GM12878 (cell line): ENCODE measurements around the gene SCAANT1. TPM values are rescaled to one million over a fixed set of nuclear protein-coding genes. Genes with fewer than 3 reads are reported as not detected.

Experiments
- EZH2 ChIP-seq: IDR thresholded peaks from 2 replicates; pipeline ENCODE4 v1.6.1; 2012; ENCODE audit warnings: low read depth, mild to moderate bottlenecking, control low read depth, inconsistent platforms, low read length, borderline replicate concordance; ENCODE audit not compliant: control insufficient read depth
- FOXK2 ChIP-seq: fragments of 450-650 bp; IDR thresholded peaks from 2 replicates; pipeline ENCODE4 v1.6.1; 2017; ENCODE audit warnings: mild to moderate bottlenecking, moderate library complexity
- HDGF ChIP-seq: fragments of 450-650 bp; IDR thresholded peaks from 2 replicates; pipeline ENCODE4 v1.6.1; 2016; ENCODE audit warnings: antibody characterized with exemption
- IRF4 ChIP-seq: IDR thresholded peaks from 2 replicates; pipeline ENCODE4 v1.6.1; 2011; ENCODE audit warnings: low read depth, low read length
- JUNB ChIP-seq: IDR thresholded peaks from 2 replicates; pipeline ENCODE4 v1.6.1; 2016; ENCODE audit warnings: antibody characterized with exemption, mild to moderate bottlenecking
- NFYB ChIP-seq: IDR thresholded peaks from 2 replicates; pipeline ENCODE4 v1.6.1; 2011; ENCODE audit warnings: low read depth, mild to moderate bottlenecking, low read length, improper control_type of control experiment, moderate library complexity; ENCODE audit not compliant: insufficient read depth
- NR2F1 ChIP-seq: fragments of 450-650 bp; conservative IDR thresholded peaks from 2 replicates; pipeline ENCODE4 v1.6.1; 2017; ENCODE audit warnings: mild to moderate bottlenecking
- RB1 ChIP-seq: fragments of 450-650 bp; formaldehyde crosslinking; IDR thresholded peaks from 2 replicates; pipeline ENCODE4 v1.6.1; 2017; ENCODE audit warnings: mild to moderate bottlenecking, borderline replicate concordance
- SMAD1 ChIP-seq: fragments of 450-650 bp; IDR thresholded peaks from 2 replicates; pipeline ENCODE4 v1.6.1; 2018; ENCODE audit warnings: mild to moderate bottlenecking, low read depth; ENCODE audit not compliant: partially characterized antibody
- SUPT20H ChIP-seq: IDR thresholded peaks from 2 replicates; pipeline ENCODE4 v1.6.1; 2011; ENCODE audit warnings: low read depth, mild to moderate bottlenecking, low read length, moderate library complexity, borderline replicate concordance; ENCODE audit not compliant: control insufficient read depth
- polyA plus RNA-seq, 11 experiments: library from polyadenylated mRNA; depleted of rRNA in 4 of 11; unstranded in 6 of 11; stranded (reverse) in 5 of 11; fragments of >200 nt; fragmentation: Nextera tagmentation in 4 of 11; fragmentation: Illumina TruSeq in 1 of 11; extraction: Ambion mirVana in 4 of 11; extraction: Trizol in 1 of 11; gene quantifications; 1 replicate in 1 of 11; 2 replicates in 10 of 11; pipeline versions ENCODE4 v1.2.1 to v1.2.3, GENCODE V29; 2011 to 2016; ENCODE audit warnings: inconsistent platforms in 2 of 11, missing spikeins in 2 of 11, low read depth in 1 of 11
- total RNA-seq, 4 experiments: library from RNA; depleted of rRNA in 3 of 4; stranded (reverse); fragments of >200 nt in 3 of 4; fragmentation: Illumina TruSeq in 1 of 4; extraction: Trizol in 1 of 4; gene quantifications; 2 replicates each; pipeline versions ENCODE4 v1.2.1 to v1.2.3, GENCODE V29; 2013 to 2021
- TF ChIP-seq, protein P1 (sequence below): fragments of 450-650 bp; IDR thresholded peaks from 2 replicates; pipeline ENCODE4 v1.6.1; 2018; ENCODE audit warnings: mild to moderate bottlenecking, low read depth, moderate library complexity; ENCODE audit not compliant: partially characterized antibody

SCAANT1 gene
- total and polyA plus RNA-seq, 10 of the 15 experiments (the other 5 are each of a cell fraction or from before 2014, with no cell fraction given), result 0.60 to 1.7 (median 0.95) TPM; not detected in 6

DNA sequence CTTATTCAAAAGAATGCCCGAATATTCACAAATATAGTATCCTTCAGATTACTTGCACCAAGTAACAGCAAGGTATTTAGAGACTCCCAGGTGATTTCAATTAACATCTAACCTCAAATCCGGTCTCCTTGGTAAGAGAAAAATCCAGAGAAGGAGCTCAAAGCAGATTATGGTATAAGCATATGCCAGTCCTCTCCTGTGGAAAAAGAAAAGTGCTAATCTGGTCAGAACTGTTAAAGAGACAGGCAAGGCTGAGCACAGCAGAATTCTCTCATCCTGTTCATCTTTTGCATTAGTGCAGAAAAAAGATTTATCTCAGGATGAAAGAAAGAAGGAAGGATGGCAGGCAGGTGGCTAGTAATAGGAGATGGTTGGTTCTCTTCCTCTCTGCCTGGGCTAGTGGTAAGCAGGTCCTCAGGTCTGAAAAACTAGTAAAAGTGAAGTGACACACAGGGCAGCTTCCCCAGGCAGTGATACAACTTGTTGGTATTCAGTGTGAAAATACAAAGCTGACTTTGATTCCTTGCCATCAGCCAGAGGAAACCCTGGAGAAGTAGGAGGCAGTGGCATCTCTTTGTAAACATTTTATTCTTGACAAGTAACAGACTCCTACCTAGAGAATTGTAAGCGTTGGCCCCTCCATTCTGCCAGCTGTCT, 34.3 kb downstream of the SCAANT1 start (continued):
- TF ChIP-seq, protein P1, sequence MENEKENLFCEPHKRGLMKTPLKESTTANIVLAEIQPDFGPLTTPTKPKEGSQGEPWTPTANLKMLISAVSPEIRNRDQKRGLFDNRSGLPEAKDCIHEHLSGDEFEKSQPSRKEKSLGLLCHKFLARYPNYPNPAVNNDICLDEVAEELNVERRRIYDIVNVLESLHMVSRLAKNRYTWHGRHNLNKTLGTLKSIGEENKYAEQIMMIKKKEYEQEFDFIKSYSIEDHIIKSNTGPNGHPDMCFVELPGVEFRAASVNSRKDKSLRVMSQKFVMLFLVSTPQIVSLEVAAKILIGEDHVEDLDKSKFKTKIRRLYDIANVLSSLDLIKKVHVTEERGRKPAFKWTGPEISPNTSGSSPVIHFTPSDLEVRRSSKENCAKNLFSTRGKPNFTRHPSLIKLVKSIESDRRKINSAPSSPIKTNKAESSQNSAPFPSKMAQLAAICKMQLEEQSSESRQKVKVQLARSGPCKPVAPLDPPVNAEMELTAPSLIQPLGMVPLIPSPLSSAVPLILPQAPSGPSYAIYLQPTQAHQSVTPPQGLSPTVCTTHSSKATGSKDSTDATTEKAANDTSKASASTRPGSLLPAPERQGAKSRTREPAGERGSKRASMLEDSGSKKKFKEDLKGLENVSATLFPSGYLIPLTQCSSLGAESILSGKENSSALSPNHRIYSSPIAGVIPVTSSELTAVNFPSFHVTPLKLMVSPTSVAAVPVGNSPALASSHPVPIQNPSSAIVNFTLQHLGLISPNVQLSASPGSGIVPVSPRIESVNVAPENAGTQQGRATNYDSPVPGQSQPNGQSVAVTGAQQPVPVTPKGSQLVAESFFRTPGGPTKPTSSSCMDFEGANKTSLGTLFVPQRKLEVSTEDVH, result no peak
- no peak for TF ChIP-seq NFYB
- no peak for TF ChIP-seq SMAD1
- TF ChIP-seq HDGF, result no peak
- TF ChIP-seq NR2F1, result no peak
- no peak for TF ChIP-seq IRF4
- no peak for TF ChIP-seq FOXK2
- no peak for TF ChIP-seq JUNB
- TF ChIP-seq RB1, result no peak
- no peak for TF ChIP-seq EZH2
- no peak for TF ChIP-seq SUPT20H
